ENCODE data around the gene PRPF40B.
A peak's percentile ranks its signal among the peaks of the same experiment; 100 is the strongest.

PRPF40B gene

DNA sequence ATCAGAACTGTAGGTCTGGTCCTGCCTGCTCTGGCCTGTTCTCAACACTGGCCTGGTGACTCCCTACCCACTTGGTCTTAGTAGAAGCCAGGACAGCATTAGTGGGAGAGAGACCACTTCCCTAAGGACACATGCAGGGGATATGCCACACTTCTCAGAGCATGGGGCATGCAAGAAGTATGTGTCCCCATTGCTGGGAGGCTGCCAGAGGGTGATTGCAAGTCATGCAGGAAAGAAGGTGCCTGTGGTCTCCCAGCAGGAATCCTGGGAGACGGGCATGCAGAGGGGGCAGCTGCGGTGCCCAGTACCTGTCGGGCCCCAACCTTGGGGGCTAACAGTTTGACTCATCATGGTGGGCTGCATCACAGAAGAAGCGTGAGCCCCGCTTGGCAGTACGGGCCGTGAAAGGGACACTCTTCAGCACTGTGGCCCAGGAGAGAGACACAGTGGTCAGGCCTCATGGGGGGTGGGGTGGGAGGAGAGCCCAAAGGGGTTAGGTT lies 23.0 kb downstream of the PRPF40B start:
- DNase-seq (ENCODE audit: low read depth), result no peak
- no peak overlapping the region for H3K4me3 ChIP-seq (ENCODE audit: low read depth, low read length)
- no peak for TF ChIP-seq MYC (IDR thresholded peaks at IDR 0.05; ENCODE audit: low read depth, low read length)
- TF ChIP-seq POLR2A (IDR thresholded peaks at IDR 0.05; ENCODE audit: extremely low read depth, insufficient read length), result no peak
- no peak for TF ChIP-seq MAX (IDR thresholded peaks at IDR 0.05; ENCODE audit: low read depth, low read length)
- TF ChIP-seq CTCF (IDR thresholded peaks at IDR 0.05; ENCODE audit: low read depth, low read length), result no peak

- TF ChIP-seq MYC (IDR thresholded peaks at IDR 0.05; ENCODE audit: low read depth, low read length) (no peak), CTCF (IDR thresholded peaks at IDR 0.05; ENCODE audit: low read depth, low read length) (no peak), MAX (IDR thresholded peaks at IDR 0.05; ENCODE audit: low read depth, low read length) (no peak)
- peak; percentile 19 for DNase-seq (ENCODE audit: low read depth)
- H3K4me3 ChIP-seq (ENCODE audit: low read depth, low read length), result no peak overlapping the region
Observed at GRCh38 chr12:49646871-49647654, 23.7 kb downstream of the PRPF40B start.

DNA sequence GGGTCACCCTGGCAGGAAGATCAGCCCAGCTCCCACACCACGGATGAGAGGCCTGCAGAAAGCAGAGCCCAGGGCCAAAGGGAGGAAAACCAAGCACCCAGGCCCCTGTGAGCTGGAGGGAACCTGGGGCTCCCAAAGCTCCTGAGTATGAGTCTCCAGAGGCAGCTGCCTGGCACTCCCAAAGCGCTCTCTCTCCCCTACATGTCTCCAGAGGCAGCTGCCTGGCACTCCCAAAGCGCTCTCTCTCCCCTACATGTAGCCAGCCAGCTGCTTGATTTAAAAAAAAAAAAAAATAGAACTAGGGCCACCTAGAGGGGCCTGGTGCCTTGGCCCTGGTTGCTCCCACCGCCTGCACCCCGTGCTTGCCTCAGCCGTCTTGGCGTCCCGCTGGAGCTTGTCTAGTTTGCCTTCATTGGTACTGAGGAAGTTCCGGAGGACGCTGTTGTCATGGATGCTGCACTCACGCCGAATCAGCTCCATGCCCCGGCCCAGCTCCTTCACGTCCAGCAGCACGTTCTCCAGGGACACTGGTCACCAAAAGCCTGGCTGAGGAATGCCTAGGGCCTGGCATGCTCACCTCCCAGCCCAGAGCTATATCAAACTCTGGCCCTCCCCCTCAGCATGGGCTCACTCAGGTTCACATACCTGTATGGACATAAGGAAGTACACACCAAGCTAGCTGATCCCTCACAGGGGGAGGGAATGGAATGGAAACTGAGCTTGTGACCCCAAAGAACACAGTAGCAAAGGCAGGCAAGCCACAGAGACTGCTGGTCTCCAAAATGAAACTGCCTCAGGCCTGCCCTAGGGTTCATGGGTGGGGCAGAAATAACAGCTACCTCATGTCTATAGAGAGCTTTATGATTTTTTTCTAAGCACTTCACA lies 24.7 kb downstream of the PRPF40B start:
- no peak overlapping the region for H3K4me3 ChIP-seq (ENCODE audit: low read depth, low read length)
- no peak for TF ChIP-seq MYC (IDR thresholded peaks at IDR 0.05; ENCODE audit: low read depth, low read length)
- no peak for TF ChIP-seq CTCF (IDR thresholded peaks at IDR 0.05; ENCODE audit: low read depth, low read length)
- TF ChIP-seq POLR2A (IDR thresholded peaks at IDR 0.05; ENCODE audit: extremely low read depth, insufficient read length), result no peak
- no peak for TF ChIP-seq MAX (IDR thresholded peaks at IDR 0.05; ENCODE audit: low read depth, low read length)

GRCh38 chr12:49648712-49649003 lies 25.3 kb downstream of the PRPF40B start:
- TF ChIP-seq MYC (IDR thresholded peaks at IDR 0.05; ENCODE audit: low read depth, low read length) (no peak), CTCF (IDR thresholded peaks at IDR 0.05; ENCODE audit: low read depth, low read length) (no peak), MAX (IDR thresholded peaks at IDR 0.05; ENCODE audit: low read depth, low read length) (no peak), POLR2A (IDR thresholded peaks at IDR 0.05; ENCODE audit: extremely low read depth, insufficient read length) (no peak)
- H3K4me3 ChIP-seq (ENCODE audit: low read depth, low read length), result no peak overlapping the region
- no peak for DNase-seq (ENCODE audit: low read depth)

More for the DNA sequence above, 24.7 kb downstream of the PRPF40B start:
- no peak for DNase-seq (ENCODE audit: low read depth)

GRCh38 chr12:49649445-49649844 lies 26.1 kb downstream of the PRPF40B start:
- H3K4me3 ChIP-seq (ENCODE audit: low read depth, low read length), result no peak overlapping the region
- TF ChIP-seq CTCF (IDR thresholded peaks at IDR 0.05; ENCODE audit: low read depth, low read length) (no peak), MAX (IDR thresholded peaks at IDR 0.05; ENCODE audit: low read depth, low read length) (no peak), MYC (IDR thresholded peaks at IDR 0.05; ENCODE audit: low read depth, low read length) (no peak), POLR2A (IDR thresholded peaks at IDR 0.05; ENCODE audit: extremely low read depth, insufficient read length) (no peak)
- no peak for DNase-seq (ENCODE audit: low read depth)
